GM19452 (cell line): ENCODE data around the gene PREX1.

Experiments
- ATAC-seq: cut with Tn5 transposase; IDR thresholded peaks from one replicate; pipeline ENCODE4 v1.9.1; 2021; ENCODE audit not compliant: unreplicated experiment

PREX1 gene

DNA sequence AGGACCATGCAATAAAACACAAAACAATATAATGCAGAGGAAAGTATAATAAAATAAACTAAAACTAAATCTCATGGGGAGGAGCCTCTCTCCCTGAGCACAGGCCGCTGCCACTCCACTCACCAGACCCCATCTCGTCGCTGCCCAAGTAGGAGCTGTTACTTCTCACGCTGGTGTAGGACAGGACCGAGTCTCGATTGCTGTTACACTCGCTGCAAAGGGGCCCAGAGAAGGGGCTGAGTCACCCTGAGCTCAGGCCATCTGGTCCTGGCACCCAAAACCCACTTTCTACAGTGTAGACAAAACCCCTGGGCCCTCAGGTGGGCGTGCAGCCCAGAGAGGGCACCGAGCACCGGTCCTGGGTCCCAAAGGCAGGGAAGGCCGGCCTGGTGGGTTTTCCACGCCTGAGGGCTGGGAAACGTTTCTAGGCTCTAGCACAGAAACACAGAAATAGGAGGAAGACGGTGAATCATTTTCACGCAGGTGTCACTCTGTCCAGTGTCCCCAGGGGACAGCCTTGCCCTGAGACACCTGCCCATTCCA lies 183.4 kb downstream of the PREX1 start:
- ATAC-seq: no peak

DNA sequence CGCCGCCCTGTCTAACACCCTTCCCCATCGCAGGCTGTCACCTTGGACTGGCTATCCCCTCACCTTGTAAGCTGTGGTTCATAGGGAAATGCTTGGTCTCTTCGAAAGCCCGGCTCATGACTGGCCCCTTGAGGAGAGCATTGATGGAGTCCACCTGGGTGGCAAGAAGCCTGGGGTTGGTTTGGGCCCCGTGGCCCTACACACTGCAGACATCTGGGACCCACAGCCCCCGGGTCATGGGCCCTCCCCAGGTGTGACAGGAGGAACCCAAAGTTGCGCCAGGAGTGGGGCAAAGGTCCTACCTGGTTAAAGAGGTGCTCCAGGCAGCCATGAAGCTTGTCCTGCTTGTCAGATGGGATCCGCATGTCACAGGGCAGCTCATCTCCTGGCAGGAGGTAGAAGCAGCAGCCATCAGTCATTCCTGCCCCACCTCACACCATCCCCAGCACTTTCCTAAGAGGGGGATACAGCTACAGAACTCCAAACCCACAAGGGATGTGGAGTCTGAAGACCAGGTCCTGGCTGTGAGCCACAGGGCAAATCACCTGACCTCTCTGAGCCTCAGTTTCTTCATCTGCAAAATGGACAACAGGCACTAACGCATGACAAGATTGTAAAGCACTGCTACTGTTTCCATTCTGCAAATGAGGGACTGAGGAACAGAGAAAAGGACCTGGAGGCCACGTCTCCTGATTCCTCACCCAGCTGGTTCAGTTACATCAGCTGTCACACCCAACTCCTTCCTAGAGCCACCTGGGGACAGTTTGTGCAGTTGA lies 185.5 kb downstream of the PREX1 start:
- ATAC-seq: no peak

- ATAC-seq: no peak
Observed at GRCh38 chr20:48640871-48641270, 186.9 kb downstream of the PREX1 start.

DNA sequence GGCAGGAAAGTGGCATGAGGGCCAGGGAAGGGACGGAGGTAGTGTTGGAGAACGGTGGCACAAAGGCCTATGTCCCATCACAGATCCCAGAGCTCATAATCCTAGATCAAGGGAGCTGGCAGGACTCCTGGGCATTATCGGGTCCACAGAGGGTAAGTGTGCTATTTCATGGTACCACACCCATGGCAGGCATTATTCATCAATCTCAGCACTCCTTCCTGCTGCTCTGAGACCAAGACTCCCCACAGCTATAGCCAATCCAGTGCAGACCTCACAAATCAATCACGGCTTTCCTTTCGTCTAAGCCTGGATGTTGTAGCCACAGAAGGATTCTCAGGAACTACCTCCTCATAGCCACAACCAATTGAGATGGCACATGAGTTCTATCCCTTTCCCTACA lies 187.9 kb downstream of the PREX1 start:
- ATAC-seq: no peak

DNA sequence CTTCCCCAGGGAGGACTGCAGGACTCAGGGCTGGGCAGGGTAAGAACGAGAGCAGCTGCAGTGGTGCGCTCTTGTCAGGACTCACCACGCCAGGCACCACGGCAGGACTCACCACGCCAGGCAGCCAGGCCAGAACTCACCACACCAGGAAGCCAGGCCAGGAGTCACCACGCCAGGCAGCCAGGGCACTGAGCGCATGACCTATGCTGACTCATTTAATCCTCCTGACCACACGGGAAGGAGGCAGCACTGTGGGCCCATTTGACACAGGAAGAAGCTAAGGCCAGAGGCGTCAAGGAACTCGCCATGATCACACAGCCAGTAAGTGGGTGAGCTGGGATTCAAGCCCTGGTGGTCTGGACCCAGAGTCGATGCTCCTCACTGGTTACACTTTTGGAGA lies 189.3 kb downstream of the PREX1 start:
- ATAC-seq: no peak

- ATAC-seq: no peak
Observed at GRCh38 chr20:48637461-48637860, 190.3 kb downstream of the PREX1 start.

- ATAC-seq: no peak
Observed at GRCh38 chr20:48636301-48636700, 191.5 kb downstream of the PREX1 start.

GRCh38 chr20:48635791-48636267 lies 192.0 kb downstream of the PREX1 start:
- ATAC-seq: no peak

DNA sequence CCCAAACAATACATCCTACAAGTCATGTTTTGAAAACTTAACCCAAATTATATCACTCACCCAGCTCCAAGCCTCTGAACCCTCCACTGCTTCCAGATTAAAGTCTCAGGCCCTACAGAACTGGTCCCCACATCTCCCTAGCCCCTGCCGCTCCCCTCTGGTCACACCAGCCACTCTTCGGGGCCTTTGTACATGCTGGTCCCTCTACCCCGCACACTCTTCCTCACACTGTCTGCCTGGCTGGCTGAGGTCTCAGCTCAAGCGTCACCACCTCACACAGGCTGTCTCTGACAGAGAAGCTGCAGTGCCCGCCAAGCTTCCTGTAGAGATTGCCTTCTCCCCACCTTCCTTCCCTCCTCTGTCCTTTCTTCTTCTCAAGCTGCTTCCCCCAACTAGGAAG lies 192.4 kb downstream of the PREX1 start:
- no peak for ATAC-seq

- ATAC-seq: no peak
Observed at GRCh38 chr20:48634641-48635040, 193.2 kb downstream of the PREX1 start.

- no peak for ATAC-seq
Observed at GRCh38 chr20:48633620-48634257, 194.1 kb downstream of the PREX1 start.

DNA sequence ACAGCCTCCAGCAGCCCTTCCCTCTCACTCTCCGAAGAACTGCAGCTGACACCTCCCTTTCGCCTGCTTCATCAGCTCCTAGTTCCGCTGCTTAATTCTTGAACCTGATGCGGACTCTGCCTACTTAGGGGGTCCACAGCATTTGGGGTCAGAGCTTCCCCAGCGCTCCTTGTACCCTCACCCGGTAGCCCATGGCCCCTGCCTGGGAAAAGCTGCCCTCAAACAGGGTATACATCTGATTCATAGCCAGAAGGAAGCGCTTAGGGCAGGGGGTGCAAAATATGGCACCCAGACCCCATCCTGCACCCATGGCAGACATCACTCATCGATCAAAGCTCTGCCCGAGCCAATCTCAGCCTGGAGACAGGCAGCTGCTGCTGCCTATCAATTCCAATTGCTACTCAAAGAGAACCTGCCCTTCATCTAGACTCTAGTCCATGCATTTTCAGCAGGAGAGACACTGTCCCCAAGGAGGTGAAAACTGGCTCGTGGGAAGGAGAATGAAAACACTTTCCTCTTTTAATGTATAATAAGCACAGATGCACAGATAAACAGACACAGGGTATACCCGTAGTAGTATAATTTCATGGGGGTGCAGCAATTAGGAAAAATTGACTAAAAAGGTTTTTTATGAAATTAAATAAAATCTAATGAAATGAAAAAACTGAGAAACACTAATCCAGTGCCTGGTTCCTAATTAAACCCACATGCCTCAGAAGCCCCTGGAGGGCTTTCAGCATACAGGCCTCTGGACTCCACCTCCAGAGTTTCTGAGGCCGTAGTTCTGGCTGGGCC lies 194.8 kb downstream of the PREX1 start:
- ATAC-seq: no peak

- ATAC-seq: no peak
Observed at GRCh38 chr20:48632017-48632824, 195.6 kb downstream of the PREX1 start.

GRCh38 chr20:48631114-48632016 lies 196.4 kb downstream of the PREX1 start:
- no peak for ATAC-seq

GRCh38 chr20:48630342-48631075 lies 197.3 kb downstream of the PREX1 start:
- no peak for ATAC-seq

GRCh38 chr20:48629960-48630315 lies 197.9 kb downstream of the PREX1 start:
- no peak for ATAC-seq

DNA sequence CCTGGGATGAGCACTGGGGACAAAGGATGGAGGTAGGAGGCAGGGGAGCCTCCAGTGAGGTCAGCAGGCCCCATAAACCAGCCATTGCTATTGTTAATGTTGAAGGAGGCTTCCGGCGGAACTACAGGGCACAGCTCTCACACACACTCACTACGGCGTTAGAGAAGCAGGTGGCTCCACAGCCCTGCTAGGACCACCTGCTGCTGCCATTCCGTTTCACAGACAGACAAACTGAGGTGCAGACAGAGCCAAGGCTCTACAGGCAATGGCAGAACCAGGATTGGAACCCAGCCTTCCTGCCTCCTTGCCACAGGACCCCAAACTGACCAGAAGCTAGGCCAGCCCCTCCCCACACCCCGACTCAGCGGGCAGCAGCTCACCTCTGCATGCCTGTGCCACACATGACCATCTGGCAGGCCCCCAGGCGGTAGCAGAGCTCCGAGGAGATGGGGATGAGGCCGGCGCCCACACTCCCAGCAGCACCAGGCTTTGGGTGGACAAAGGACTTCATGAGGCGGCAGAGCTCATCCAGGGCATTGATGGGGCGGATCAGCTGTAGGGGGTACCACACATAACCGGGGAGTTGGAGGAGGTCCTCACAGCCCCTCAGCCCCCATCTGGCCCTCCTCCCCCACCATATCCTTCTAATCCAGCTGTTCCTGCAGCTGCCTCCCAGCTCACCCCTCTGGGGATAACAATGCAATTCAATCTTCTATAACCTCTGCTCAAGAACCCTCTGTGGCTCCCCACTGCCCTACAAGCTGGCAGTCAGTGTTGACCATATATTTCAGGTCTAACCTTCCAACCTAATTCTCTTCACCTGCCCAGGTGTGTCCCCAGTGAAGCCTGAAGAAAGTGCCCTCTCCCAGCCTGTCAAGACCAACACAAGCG lies 198.5 kb downstream of the PREX1 start:
- ATAC-seq: no peak

DNA sequence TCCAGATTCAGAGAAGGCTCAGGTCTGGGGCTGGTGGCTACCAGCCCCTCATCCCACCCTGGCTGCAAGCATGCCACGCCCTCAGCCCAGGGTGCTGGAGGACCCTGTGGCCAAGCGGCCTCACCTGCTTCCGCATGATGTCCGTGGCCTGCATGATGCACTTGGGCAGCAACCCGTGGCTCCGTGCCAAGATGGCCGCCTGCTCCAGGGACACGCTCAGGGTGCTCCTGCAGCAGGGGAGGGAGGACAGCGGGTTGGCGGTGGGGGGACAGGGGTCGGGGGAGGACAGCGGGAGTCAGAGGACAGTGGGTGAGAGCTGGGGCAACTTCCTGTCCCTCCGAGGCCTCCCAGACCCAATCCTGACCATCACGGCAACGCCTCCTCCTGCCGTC lies 200.1 kb downstream of the PREX1 start:
- no peak for ATAC-seq
